Left ventricle myocardium inferior (tissue), 1 donor: Measurements from ENCODE around the gene MESP1. TPM values are rescaled to one million over a fixed set of nuclear protein-coding genes. Genes with fewer than 3 reads are reported as not detected.
A peak's percentile ranks its signal among the peaks of the same experiment; 100 is the strongest.

Experiments used
- DNase-seq: peaks from one replicate; pipeline ENCODE4 v3.0.0-alpha.2; 2020
- H3K27ac ChIP-seq: fragments of 200-600 bp; replicated peaks from 2 replicates; pipeline ENCODE4 v1.8.0; 2021
- H3K27me3 ChIP-seq: fragments of 200-600 bp; 2 replicates; pipeline ENCODE4 v1.8.0; 2021; ENCODE audit warnings: low read depth
- H3K36me3 ChIP-seq: fragments of 200-600 bp; 2 replicates; pipeline ENCODE4 v1.8.0; 2021
- H3K4me1 ChIP-seq: fragments of 200-600 bp; 2 replicates; pipeline ENCODE4 v1.8.0; 2021
- H3K4me3 ChIP-seq: fragments of 200-600 bp; 2 replicates; pipeline ENCODE4 v1.8.0; 2021; ENCODE audit warnings: mild to moderate bottlenecking, moderate library complexity
- H3K9me3 ChIP-seq: fragments of 200-600 bp; replicated peaks from 2 replicates; pipeline ENCODE4 v1.8.0; 2021
- CTCF ChIP-seq: fragments of 200-600 bp; IDR thresholded peaks from 2 replicates; pipeline ENCODE4 v1.8.0; 2021; ENCODE audit warnings: antibody characterized with exemption, mild to moderate bottlenecking, borderline replicate concordance
- intact Hi-C: fragments of 100-400 bp; cut with micrococcal nuclease; formaldehyde crosslinking; loops from one replicate; pipeline ENCODE4 v1.11.0; 2022
- total RNA-seq: library from RNA; stranded (reverse); fragmentation: NEBNext Ultra II Directional; extraction: Animal tissue kit (Norgen Biotek cat#: 25700); gene quantifications from one replicate; pipeline ENCODE4 v1.2.1, GENCODE V29; 2021
- donor health status: DM: no; HTN: yes; CAD: no; lungs with severe emphysema.

The MESP1 gene
- total RNA-seq, 1 donor from 2014 or later, result 8.4 TPM

GRCh38 chr15:89743594-89743993 lies 7.5 kb downstream of the MESP1 start:
- no peaks in the 10 kb centered on the region for H3K9me3 ChIP-seq
- no peak overlapping the region for H3K27ac ChIP-seq
- no peaks in the 10 kb centered on the region for H3K36me3 ChIP-seq
- no peak for DNase-seq
- H3K4me1 ChIP-seq, result peaks cover 2% of the 10 kb centered on the region
- TF ChIP-seq CTCF, result no peak
- intact Hi-C loops, result no loop called here
- H3K4me3 ChIP-seq, result no peak overlapping the region
- H3K27me3 ChIP-seq, result peaks cover 36% of the 10 kb centered on the region

- intact Hi-C loops, result no loop called here
- no peak overlapping the region for H3K4me3 ChIP-seq
- DNase-seq, result no peak
- H3K9me3 ChIP-seq, result no peaks in the 10 kb centered on the region
- H3K27ac ChIP-seq, result no peak overlapping the region
- TF ChIP-seq CTCF, result no peak
- peaks cover 2% of the 10 kb centered on the region for H3K4me1 ChIP-seq
- H3K36me3 ChIP-seq, result no peaks in the 10 kb centered on the region
- peaks cover 30% of the 10 kb centered on the region for H3K27me3 ChIP-seq
Measured at GRCh38 chr15:89743011-89743410, 8.0 kb downstream of the MESP1 start.

GRCh38 chr15:89740137-89740536 lies 10.9 kb downstream of the MESP1 start:
- no peak overlapping the region for H3K4me3 ChIP-seq
- intact Hi-C loops, result no loop called here
- no peak for DNase-seq
- H3K9me3 ChIP-seq, result no peaks in the 10 kb centered on the region
- peaks cover 22% of the 10 kb centered on the region for H3K27me3 ChIP-seq
- TF ChIP-seq CTCF, result peak; percentile 92
- H3K36me3 ChIP-seq, result no peaks in the 10 kb centered on the region
- no peak overlapping the region for H3K27ac ChIP-seq
- peaks cover 2% of the 10 kb centered on the region for H3K4me1 ChIP-seq

GRCh38 chr15:89735773-89736172 lies 15.3 kb downstream of the MESP1 start:
- no peaks in the 10 kb centered on the region for H3K9me3 ChIP-seq
- no peaks in the 10 kb centered on the region for H3K36me3 ChIP-seq
- peaks cover 36% of the 10 kb centered on the region for H3K27me3 ChIP-seq
- intact Hi-C loops, result no loop called here
- peaks cover 2% of the 10 kb centered on the region for H3K4me1 ChIP-seq
- H3K4me3 ChIP-seq, result no peak overlapping the region
- no peak for TF ChIP-seq CTCF
- no peak for DNase-seq
- no peak overlapping the region for H3K27ac ChIP-seq

GRCh38 chr15:89732451-89733172 lies 18.4 kb downstream of the MESP1 start:
- no peak for TF ChIP-seq CTCF
- no peak overlapping the region for H3K27ac ChIP-seq
- intact Hi-C loops, result no loop called here

More at GRCh38 chr15:89732451-89733172, 18.4 kb downstream of the MESP1 start:
- Histone ChIP-seq H3K9me3 (no peaks in the 10 kb centered on the region), H3K27me3 (peaks cover 36% of the 10 kb centered on the region), H3K4me3 (no peak overlapping the region), H3K4me1 (peaks cover 7% of the 10 kb centered on the region), H3K36me3 (no peaks in the 10 kb centered on the region)
- no peak for DNase-seq
